ENCODE measurements around the gene FOXC1. TPM values are rescaled to one million over a fixed set of nuclear protein-coding genes. Genes with fewer than 3 reads are reported as not detected.

Gene FOXC1
- total RNA-seq, 1 donor from 2014 or later, result 3.3 TPM

DNA sequence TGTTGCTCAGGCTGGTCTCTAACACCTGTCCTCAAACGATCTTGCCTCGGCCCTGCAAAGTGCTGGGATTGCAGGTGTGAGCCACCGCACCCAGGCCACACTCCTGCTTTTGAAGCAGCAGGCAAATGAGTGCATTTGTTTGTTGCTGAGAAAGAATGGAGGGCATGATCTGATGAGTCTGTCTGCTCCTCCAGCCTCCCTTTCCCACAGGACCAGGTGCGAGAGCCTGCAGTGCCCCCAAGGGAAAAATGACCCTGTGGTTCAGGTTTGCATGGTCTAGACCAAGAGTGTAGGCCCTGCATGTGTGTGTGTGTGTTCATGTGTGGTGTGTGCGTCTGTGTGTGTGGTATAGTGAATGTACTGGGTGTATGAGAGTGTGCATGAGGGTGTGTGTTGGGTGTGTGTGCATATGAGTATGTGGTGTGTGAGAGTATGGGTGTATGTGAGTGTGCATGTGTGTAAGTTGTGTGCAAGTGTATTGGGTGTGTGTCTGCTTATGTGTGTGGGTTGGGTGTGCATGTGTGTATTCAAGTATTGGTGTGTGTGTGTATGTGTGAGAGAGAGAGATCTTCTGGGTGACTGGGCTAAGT, 22.8 kb upstream of the FOXC1 start:
- H3K4me3 Mint-ChIP-seq (ENCODE audit: unreplicated experiment), result no peak overlapping the region
- H3K27me3 Mint-ChIP-seq (ENCODE audit: unreplicated experiment), result peaks cover 3% of the 10 kb centered on the region
- H3K27ac Mint-ChIP-seq (ENCODE audit: unreplicated experiment), result no peak overlapping the region
- H3K9me3 Mint-ChIP-seq (ENCODE audit: unreplicated experiment), result no peaks in the 10 kb centered on the region
- no peaks in the 10 kb centered on the region for H3K4me1 Mint-ChIP-seq (ENCODE audit: low read depth, unreplicated experiment)
- H3K36me3 Mint-ChIP-seq (ENCODE audit: unreplicated experiment), result no peaks in the 10 kb centered on the region
- TF ChIP-seq, protein P1, sequence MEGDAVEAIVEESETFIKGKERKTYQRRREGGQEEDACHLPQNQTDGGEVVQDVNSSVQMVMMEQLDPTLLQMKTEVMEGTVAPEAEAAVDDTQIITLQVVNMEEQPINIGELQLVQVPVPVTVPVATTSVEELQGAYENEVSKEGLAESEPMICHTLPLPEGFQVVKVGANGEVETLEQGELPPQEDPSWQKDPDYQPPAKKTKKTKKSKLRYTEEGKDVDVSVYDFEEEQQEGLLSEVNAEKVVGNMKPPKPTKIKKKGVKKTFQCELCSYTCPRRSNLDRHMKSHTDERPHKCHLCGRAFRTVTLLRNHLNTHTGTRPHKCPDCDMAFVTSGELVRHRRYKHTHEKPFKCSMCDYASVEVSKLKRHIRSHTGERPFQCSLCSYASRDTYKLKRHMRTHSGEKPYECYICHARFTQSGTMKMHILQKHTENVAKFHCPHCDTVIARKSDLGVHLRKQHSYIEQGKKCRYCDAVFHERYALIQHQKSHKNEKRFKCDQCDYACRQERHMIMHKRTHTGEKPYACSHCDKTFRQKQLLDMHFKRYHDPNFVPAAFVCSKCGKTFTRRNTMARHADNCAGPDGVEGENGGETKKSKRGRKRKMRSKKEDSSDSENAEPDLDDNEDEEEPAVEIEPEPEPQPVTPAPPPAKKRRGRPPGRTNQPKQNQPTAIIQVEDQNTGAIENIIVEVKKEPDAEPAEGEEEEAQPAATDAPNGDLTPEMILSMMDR (IDR thresholded peaks at IDR 0.05; ENCODE audit: partially characterized antibody, unreplicated experiment), result no peak
- no peak for DNase-seq

DNA sequence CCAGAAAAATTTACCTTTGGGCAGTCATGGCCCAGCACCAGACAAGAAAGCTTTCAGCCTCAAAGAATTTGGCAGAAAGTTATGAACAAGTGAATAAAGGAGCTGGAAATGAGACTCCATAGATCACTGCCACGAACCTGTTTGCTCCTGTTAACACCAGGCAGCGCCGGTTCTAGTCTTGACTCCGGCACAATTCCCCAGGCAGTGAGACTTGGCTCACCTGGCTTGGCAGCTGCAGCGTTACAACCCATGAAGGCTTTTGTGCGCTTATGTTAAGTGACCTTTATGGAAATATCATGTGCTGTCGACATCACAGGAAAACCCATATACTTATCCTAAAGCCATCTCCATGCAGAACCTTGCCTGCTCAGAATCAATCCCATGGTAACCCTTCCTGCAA, 22.2 kb upstream of the FOXC1 start:
- no peaks in the 10 kb centered on the region for H3K36me3 Mint-ChIP-seq (ENCODE audit: unreplicated experiment)
- TF ChIP-seq, protein P1 (IDR thresholded peaks at IDR 0.05; ENCODE audit: partially characterized antibody, unreplicated experiment), result no peak
- DNase-seq, result no peak
- H3K27ac Mint-ChIP-seq (ENCODE audit: unreplicated experiment), result no peak overlapping the region
- H3K4me1 Mint-ChIP-seq (ENCODE audit: low read depth, unreplicated experiment), result no peaks in the 10 kb centered on the region
- H3K4me3 Mint-ChIP-seq (ENCODE audit: unreplicated experiment), result no peak overlapping the region
- peaks cover 3% of the 10 kb centered on the region for H3K27me3 Mint-ChIP-seq (ENCODE audit: unreplicated experiment)
- H3K9me3 Mint-ChIP-seq (ENCODE audit: unreplicated experiment), result peaks cover 1% of the 10 kb centered on the region

DNA sequence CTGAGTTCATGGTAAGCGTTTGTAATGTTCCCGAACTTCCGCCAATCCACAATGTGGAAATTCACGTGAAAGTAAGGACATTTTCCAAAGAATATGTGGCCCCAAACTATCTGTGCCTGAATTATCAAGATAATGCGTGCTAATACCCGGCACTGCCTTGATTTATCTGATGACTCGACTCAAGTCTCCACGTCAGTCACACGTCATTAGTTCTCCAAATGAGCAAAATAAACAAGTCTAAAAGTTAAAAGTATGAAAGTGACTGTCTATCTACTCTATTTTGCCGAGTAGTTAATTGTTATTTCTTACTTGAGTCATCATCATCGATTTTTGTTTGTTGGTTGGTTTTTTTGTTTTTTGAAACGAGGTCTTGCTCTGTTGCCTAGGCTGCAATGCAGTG, 21.7 kb upstream of the FOXC1 start:
- H3K9me3 Mint-ChIP-seq (ENCODE audit: unreplicated experiment), result peaks cover 1% of the 10 kb centered on the region
- DNase-seq, result no peak
- peaks cover 3% of the 10 kb centered on the region for H3K27me3 Mint-ChIP-seq (ENCODE audit: unreplicated experiment)
- TF ChIP-seq, protein P1 (IDR thresholded peaks at IDR 0.05; ENCODE audit: partially characterized antibody, unreplicated experiment), result no peak
- H3K27ac Mint-ChIP-seq (ENCODE audit: unreplicated experiment), result no peak overlapping the region
- no peaks in the 10 kb centered on the region for H3K36me3 Mint-ChIP-seq (ENCODE audit: unreplicated experiment)
- no peak overlapping the region for H3K4me3 Mint-ChIP-seq (ENCODE audit: unreplicated experiment)
- no peaks in the 10 kb centered on the region for H3K4me1 Mint-ChIP-seq (ENCODE audit: low read depth, unreplicated experiment)

DNA sequence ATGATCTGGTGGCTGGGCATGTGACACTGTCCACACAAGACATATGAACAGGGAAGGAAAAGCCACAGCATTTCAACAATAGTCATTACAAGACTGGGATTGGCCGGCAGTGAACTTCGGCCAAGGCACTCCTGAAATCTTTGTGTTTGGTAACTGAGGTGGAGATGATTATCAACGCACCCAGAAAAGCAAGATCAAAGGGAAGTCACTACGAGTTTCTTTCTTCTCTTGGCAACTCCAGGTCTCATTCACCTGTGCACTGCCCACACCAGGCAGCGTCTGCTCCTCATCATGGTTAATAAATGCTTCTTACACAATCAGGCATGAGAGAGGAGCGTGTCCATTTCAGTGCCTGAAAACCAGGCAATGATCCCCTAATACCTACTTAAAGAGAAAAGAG, 20.5 kb upstream of the FOXC1 start:
- DNase-seq, result no peak
- Mint-ChIP-seq H3K4me1 (ENCODE audit: low read depth, unreplicated experiment) (no peaks in the 10 kb centered on the region), H3K27ac (ENCODE audit: unreplicated experiment) (no peak overlapping the region), H3K9me3 (ENCODE audit: unreplicated experiment) (peaks cover 1% of the 10 kb centered on the region), H3K36me3 (ENCODE audit: unreplicated experiment) (no peaks in the 10 kb centered on the region), H3K4me3 (ENCODE audit: unreplicated experiment) (no peak overlapping the region), H3K27me3 (ENCODE audit: unreplicated experiment) (peaks cover 3% of the 10 kb centered on the region)
- TF ChIP-seq, protein P1 (IDR thresholded peaks at IDR 0.05; ENCODE audit: partially characterized antibody, unreplicated experiment), result no peak

DNA sequence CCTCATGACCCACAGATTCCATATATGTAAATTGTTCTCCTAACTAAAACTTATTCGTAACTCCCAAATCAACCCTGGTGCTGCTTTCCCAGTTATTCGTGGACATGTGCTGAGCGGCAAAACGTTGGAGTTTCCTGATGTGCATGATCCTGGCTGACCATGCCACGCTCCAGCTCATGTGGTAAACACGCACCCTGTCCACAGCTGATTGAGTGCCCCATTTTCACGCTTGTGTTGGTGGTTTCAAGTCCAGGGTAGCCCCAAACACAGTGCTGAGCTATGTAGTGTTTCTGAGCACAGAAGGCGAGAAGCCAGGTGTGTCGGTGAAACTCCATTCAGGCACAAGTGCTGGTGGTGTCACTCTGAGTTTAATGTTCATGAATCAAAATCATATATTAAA, 19.1 kb upstream of the FOXC1 start:
- peaks cover 5% of the 10 kb centered on the region for H3K27me3 Mint-ChIP-seq (ENCODE audit: unreplicated experiment)
- TF ChIP-seq, protein P1 (IDR thresholded peaks at IDR 0.05; ENCODE audit: partially characterized antibody, unreplicated experiment), result no peak
- no peak overlapping the region for H3K27ac Mint-ChIP-seq (ENCODE audit: unreplicated experiment)
- H3K4me3 Mint-ChIP-seq (ENCODE audit: unreplicated experiment), result no peak overlapping the region
- DNase-seq, result no peak
- peaks cover 1% of the 10 kb centered on the region for H3K9me3 Mint-ChIP-seq (ENCODE audit: unreplicated experiment)
- H3K4me1 Mint-ChIP-seq (ENCODE audit: low read depth, unreplicated experiment), result no peaks in the 10 kb centered on the region
- H3K36me3 Mint-ChIP-seq (ENCODE audit: unreplicated experiment), result no peaks in the 10 kb centered on the region
